Myocyte (in vitro differentiated cells): ENCODE results near the gene GAB2. TPM values are rescaled to one million over a fixed set of nuclear protein-coding genes. Genes with fewer than 3 reads are reported as not detected.
"Not testable (repeated sequence)": the region's sequence is repeated elsewhere in the genome, so short reads cannot be mapped to it uniquely, and the experiment has no call there.

ENCODE experiments used
- DNase-seq: peaks from one replicate; pipeline ENCODE4 v3.0.0-alpha.2; 2012; ENCODE audit warnings: low read depth
- total RNA-seq: library from RNA; depleted of rRNA; stranded (reverse); fragments of >200 nt; gene quantifications from 2 replicates; pipeline ENCODE4 v1.2.3, GENCODE V29; 2014

GAB2 gene
- total RNA-seq, 1 donor from 2014 or later, result 38.0 TPM

DNA sequence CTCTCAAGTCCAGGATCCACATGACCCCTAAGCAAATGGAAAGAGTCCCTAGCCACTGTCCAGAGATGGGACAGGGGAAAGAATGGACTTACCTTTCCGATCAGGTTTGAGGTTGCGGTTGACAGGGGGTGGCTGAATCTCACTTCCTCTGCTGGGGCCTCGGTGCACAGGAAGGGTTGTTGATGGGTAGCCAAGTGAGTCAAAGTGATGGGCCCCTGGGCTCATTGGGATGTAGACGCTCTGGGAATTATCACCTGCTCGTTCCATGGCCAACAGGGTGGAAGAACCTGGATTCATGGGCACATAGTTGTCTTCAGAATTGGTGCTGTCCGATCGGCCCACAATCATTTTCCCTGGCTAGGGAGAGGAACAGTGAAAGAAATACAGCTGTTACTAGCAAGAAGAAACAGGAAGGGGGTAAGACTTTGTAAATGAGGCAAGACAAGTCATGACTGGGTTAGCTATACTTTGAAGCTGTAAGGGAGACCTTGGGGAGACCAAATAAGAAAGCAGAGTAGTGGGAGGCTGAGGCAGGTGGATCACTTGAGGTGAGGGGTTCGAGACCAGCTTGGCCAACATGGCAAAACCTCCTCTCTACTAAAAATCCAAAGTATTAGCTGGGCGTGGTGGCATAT, 194.2 kb downstream of the GAB2 start:
- DNase-seq, result no peak

- not testable (repeated sequence) for DNase-seq
Measured at GRCh38 chr11:78222726-78223125, 194.9 kb downstream of the GAB2 start.

GRCh38 chr11:78221396-78222315, 196.0 kb downstream of the GAB2 start:
- no peak for DNase-seq

DNA sequence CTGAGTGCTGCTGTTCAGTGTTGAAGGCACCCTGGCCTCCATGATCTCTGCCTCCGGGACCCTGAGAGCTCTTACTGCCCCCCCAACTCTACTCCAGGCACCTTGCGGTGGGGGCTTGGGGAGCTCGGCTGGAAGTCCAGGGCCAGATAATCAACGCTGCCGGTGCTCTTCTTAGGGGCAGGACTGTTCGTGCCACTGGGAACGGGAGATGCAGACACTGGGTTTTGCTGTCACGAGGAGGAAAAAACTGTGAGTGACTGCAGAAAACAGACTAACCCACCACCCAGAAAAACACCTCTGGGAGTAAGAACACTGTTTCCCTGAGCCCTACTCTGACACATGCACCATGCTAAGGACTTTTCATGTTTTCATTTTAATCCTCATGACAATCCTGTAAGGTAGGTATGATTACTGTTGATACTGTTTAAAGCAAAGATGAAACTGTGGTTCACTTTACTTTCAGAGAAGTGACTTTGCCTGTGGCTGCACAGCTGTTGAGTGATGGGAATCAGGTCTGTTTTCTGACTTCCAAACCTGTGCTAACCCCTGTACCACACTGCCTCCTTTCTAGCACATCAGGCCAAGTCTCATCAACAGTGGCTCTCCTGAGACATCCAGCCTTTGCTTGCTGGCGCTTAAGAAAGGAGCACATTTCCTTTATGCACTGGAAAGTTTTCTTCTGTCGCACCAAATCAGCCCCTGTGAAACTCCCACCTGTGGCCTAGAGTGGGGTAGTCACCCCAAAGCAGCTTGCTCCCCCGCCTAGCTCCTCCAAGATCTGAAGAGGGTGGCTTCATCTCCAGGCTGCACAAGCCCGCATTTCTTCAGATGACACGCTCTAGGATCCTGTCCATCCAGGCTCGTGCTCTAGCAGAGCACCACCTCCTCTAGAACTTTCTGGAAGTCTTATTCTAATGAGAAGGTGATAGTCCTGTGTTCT, 197.1 kb downstream of the GAB2 start:
- DNase-seq, result no peak

DNA sequence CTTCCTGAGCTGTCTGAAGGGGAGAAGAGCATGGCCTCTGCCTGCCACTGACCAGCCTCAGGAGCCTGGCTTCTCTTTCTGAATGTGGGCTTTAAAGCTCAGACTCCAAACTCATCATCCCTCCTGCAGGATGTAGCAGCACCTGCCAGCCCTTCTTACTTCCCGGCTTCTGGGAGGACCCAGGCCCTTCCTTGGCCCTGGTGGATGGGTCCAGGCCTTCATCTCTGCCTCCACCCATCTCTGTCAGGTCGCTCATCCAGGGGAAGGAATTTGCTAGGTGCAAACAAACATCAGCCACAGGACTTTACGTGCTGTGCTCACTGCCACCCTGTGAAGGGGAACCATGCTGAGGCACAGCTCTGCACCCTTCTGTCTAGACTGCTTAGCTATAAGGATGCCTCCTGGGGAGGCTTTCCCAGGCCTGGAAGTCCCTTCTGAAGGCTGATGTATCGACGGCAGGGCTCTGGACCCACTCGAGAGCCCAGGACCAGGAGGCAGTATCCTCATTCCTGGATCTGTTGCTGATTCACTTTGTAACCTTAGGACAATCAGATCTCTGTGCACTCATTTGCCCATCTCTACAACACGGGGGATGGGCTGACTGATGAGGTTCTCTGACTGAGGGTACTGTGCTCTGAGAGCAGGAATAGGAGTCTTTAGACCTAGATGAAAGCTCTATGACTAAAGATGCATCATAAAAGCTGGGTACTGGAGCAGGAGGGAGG, 198.0 kb downstream of the GAB2 start:
- no peak for DNase-seq

GRCh38 chr11:78218707-78219492, 198.7 kb downstream of the GAB2 start:
- no peak for DNase-seq

- no peak for DNase-seq
Measured at GRCh38 chr11:78217650-78218541, 199.7 kb downstream of the GAB2 start.

DNA sequence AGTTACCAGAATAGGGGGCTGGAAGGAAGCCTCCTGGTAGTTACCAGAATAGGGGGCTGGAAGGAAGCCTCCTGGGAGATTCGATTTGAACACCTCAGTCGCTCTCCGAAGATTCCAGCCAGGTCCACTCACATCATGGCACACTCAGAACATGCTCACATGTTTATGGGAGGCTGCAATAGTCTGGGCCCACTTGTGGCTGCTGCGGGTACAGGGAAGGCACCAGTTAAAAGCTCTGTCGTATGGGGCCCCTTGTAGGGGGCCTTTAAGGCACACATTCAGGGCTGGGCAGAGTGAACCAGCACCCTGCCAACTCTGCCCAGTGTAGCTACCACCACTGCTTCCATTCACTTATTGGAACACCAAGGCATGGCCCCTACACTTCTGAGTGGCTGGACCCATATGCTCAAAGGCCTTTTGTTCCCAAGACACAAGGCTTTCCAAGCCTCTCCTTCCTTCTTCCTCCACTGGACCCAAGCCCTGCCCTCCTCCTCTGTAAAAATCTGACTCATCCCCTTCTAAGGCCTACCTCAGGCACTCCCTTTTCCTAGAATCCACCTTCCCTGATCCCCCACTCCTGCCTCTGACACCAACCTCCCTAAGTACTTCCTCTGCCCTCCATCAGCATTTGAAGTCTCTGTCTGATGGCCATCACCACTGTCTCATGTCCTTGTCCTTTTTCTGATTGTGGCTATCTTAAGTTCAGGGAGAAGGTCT, 200.9 kb downstream of the GAB2 start:
- no peak for DNase-seq

DNA sequence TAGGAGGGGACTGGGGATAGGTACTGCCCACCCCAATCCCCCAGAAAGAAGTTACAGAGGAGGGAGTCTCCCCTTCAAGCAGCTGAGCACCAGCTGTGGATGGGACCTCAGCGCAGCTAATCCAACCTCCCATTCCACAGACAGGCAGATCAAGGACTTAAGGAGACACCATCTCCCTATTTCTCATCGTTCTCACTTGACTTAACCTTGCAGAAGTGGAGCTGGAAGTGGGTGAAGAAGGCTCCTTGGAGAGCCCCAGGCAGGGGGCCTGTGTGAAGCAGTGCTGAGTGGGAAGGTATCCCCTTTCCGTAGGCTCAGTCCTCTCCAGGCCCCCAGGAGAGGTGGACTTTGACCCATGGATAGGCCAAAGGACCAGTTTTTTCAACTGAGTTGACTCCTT, 201.6 kb downstream of the GAB2 start:
- no peak for DNase-seq

GRCh38 chr11:78214331-78215194, 203.1 kb downstream of the GAB2 start:
- DNase-seq, result no peak

DNA sequence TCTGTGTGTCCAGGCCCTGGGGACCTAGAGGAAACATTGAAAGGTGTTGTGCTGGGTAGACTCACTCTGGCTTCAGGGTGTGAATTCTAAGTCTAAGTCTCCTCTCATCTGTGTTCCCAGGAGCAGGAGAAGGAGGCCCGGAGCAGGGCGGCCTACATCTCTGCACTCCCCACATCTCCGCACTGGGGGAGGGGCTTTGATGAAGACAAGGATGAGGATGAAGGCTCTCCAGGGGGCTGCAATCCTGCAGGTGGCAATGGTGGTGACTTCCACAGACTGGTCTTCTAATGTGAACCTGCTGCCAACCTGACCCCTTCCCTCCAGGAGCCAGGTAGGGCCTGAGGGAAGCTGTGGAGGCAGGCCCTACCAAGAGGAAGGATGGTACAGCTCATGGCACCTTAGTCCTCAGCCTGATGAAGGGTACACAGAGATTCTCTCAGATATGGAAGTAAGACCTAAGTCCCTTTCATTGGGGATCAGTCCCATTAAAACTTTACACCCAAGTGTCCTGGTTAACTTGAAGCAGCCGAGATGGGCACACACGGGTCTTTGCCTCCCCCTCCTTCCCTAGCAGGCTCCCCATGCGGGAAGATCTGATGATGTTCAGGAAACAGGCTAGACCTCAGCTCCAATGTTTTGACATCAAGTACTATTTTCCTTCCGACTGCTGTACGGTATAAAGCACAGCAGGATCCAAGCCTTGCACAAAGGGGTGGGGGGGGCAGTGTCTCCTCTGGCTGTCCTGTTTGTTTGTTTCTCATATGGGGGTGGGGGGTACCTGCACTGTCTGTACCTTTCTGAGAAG, 203.9 kb downstream of the GAB2 start:
- no peak for DNase-seq

- DNase-seq, result peak; percentile 49
Measured at GRCh38 chr11:78212586-78213371, 204.8 kb downstream of the GAB2 start.

- no peak for DNase-seq
Measured at GRCh38 chr11:78211565-78211964, 206.1 kb downstream of the GAB2 start.

DNA sequence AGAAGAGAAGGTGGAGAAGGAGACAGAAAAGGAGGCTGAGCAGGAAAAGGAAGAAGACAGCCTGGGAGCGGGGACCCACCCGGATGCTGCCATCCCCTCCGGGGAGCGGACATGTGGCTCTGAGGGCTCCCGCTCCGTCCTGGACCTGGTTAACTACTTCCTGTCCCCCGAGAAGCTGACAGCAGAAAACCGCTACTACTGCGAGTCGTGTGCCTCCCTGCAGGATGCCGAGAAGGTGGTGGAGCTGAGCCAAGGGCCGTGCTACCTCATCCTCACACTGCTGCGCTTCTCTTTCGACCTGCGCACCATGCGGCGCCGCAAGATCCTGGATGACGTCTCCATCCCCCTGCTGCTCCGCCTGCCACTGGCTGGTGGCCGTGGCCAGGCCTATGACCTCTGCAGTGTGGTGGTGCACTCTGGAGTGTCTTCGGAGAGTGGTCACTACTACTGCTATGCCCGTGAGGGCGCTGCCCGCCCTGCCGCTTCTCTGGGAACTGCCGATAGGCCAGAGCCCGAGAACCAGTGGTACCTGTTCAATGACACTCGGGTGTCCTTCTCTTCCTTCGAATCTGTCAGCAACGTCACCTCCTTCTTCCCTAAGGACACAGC, 207.5 kb downstream of the GAB2 start:
- no peak for DNase-seq

GRCh38 chr11:78209478-78209877, 208.1 kb downstream of the GAB2 start:
- DNase-seq, result no peak
